HFFc6 (cell line): Measurements from ENCODE around the gene CACNA1H. TPM values are rescaled to one million over a fixed set of nuclear protein-coding genes. Genes with fewer than 3 reads are reported as not detected.

Experiments
- DNase-seq: peaks from one replicate; pipeline ENCODE4 v3.0.0-alpha.2; 2018
- H3K27ac Mint-ChIP-seq: 2 replicates; pipeline ENCODE4 v1.8.0; 2020; ENCODE audit warnings: mild to moderate bottlenecking, mixed read lengths
- H3K27me3 Mint-ChIP-seq: 2 replicates; pipeline ENCODE4 v1.8.0; 2021; ENCODE audit warnings: mild to moderate bottlenecking, moderate library complexity, mixed read lengths; ENCODE audit not compliant: insufficient read depth
- H3K36me3 Mint-ChIP-seq: 2 replicates; pipeline ENCODE4 v1.8.0; 2021; ENCODE audit warnings: low read depth, mixed read lengths
- H3K4me1 Mint-ChIP-seq: 2 replicates; pipeline ENCODE4 v1.8.0; 2020; ENCODE audit warnings: low read depth, mixed read lengths
- H3K4me3 Mint-ChIP-seq: 2 replicates; pipeline ENCODE4 v1.8.0; 2020; ENCODE audit warnings: mild to moderate bottlenecking, moderate library complexity, mixed read lengths
- H3K9me3 Mint-ChIP-seq: 2 replicates; pipeline ENCODE4 v1.8.0; 2020; ENCODE audit warnings: mild to moderate bottlenecking, mixed read lengths
- total RNA-seq, 6 experiments: library from RNA; stranded (reverse); fragmentation: NEBNext Ultra II Directional; extraction: Animal tissue kit (Norgen Biotek cat#: 25700); gene quantifications; 2 replicates in 1 of 6; 3 replicates in 5 of 6; pipeline ENCODE4 v1.2.3, GENCODE V29; 2021
- TF ChIP-seq, protein P1 (sequence below): fragments of 200-600 bp; sonication (generic); IDR thresholded peaks from 2 replicates; pipeline ENCODE4 v1.5.0; 2021; ENCODE audit warnings: antibody characterized with exemption, mild to moderate bottlenecking

Gene CACNA1H
- total RNA-seq, 6 experiments from 2014 or later = 0.03 to 0.05 TPM; not detected in 4

GRCh38 chr16:1126586-1126985 lies 26.3 kb upstream of the CACNA1H start:
- H3K4me1 Mint-ChIP-seq = no peaks in the 10 kb centered on the region
- H3K27me3 Mint-ChIP-seq = no peaks in the 10 kb centered on the region; the same call in 1 of the 2 replicates
- DNase-seq = no peak
- TF ChIP-seq, protein P1, sequence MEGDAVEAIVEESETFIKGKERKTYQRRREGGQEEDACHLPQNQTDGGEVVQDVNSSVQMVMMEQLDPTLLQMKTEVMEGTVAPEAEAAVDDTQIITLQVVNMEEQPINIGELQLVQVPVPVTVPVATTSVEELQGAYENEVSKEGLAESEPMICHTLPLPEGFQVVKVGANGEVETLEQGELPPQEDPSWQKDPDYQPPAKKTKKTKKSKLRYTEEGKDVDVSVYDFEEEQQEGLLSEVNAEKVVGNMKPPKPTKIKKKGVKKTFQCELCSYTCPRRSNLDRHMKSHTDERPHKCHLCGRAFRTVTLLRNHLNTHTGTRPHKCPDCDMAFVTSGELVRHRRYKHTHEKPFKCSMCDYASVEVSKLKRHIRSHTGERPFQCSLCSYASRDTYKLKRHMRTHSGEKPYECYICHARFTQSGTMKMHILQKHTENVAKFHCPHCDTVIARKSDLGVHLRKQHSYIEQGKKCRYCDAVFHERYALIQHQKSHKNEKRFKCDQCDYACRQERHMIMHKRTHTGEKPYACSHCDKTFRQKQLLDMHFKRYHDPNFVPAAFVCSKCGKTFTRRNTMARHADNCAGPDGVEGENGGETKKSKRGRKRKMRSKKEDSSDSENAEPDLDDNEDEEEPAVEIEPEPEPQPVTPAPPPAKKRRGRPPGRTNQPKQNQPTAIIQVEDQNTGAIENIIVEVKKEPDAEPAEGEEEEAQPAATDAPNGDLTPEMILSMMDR = no peak
- H3K9me3 Mint-ChIP-seq = no peaks in the 10 kb centered on the region
- no peak overlapping the region for H3K4me3 Mint-ChIP-seq
- no peak overlapping the region for H3K27ac Mint-ChIP-seq
- H3K36me3 Mint-ChIP-seq = no peaks in the 10 kb centered on the region

- H3K36me3 Mint-ChIP-seq = no peaks in the 10 kb centered on the region
- H3K4me1 Mint-ChIP-seq = no peaks in the 10 kb centered on the region
- TF ChIP-seq, protein P1 = no peak
- H3K27ac Mint-ChIP-seq = no peak overlapping the region
- H3K27me3 Mint-ChIP-seq = no peaks in the 10 kb centered on the region; the same call in 1 of the 2 replicates
- H3K4me3 Mint-ChIP-seq = no peak overlapping the region
- DNase-seq = no peak
- no peaks in the 10 kb centered on the region for H3K9me3 Mint-ChIP-seq
Measured at GRCh38 chr16:1127101-1127500, 25.8 kb upstream of the CACNA1H start.

DNA sequence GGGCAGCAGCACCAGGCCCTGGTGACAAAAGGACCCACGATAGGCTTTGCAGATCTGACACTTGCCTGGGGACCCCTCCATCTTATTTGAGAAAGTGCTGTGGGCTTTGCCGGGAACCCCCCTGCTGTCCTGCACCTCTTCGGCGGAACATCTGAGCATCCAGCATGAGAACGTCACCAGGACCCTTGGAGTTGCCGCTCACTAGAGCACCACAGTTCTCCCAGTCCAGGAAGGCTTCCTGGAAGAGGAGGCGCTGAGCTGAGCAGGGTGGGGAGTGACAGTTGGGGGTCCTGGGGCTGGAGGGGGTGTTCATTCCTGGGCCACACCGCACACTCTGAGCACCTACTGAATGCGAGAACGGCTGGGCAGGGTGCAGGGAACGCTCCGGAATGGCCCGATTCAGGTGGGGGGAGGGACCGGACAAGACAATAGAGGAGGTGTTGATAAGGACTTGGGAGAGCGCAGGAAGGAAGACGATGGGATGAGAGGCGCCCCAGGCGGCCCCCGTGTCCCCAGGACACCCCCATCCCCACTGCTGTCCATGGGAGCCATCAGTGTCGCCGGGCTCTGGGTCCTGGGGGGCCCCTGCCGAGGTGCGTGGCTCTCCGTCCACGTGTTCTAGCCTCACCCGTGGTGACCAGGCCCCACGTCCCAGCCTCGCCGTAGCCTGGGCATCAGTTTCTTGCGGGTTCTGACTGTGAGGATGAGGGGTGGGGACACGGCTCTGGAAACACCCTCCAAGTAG lies 24.8 kb upstream of the CACNA1H start:
- Mint-ChIP-seq H3K27ac (no peak overlapping the region), H3K27me3 (no peaks in the 10 kb centered on the region; the same call in 1 of the 2 replicates), H3K4me3 (no peak overlapping the region), H3K4me1 (no peaks in the 10 kb centered on the region), H3K36me3 (no peaks in the 10 kb centered on the region), H3K9me3 (no peaks in the 10 kb centered on the region)
- TF ChIP-seq, protein P1 = no peak
- no peak for DNase-seq

DNA sequence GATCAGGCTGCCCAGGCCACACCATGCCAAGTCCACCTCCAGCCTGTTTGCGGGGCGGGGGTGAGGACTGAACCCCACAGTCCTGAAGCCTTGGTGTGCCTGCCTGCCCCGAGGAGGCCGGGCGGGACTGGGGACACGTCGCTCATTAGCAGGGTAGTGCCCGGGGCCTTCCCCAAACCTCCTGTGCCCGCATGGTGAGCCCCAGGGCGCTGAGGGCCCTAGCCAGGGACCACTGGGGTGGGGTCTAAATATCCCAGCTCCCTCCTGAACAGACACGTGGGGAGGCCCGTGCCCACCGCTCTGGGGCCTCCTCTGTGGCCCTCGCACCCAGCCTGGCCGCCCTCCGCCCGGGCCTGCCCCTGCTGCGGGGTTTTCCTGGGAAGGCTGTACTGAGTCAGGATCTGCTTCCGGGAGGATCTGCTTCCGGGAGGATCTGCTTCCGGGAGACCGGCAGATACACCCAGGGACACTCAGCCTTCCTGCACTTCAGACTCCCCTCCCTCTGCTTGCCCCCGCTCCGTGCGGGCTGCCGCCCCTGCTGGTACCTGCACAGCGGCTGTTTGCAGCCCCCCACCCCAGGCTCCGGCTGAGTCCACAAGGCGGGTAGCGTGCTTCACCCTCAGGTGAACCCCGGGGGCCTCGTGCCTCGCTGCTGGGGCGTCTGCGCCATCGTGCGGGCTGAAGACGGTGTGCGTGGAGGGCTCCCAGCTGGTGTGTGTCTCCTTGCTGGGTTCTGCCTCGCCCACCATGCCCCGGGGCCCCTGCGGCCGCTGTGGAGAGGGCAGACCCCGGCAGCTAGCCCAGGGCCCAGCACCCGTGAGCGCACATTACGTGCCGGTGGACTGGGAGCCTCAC lies 23.6 kb upstream of the CACNA1H start:
- H3K9me3 Mint-ChIP-seq = no peaks in the 10 kb centered on the region
- H3K4me1 Mint-ChIP-seq = no peaks in the 10 kb centered on the region
- TF ChIP-seq, protein P1 = no peak
- no peaks in the 10 kb centered on the region; the same call in 1 of the 2 replicates for H3K27me3 Mint-ChIP-seq
- no peaks in the 10 kb centered on the region for H3K36me3 Mint-ChIP-seq
- no peak overlapping the region for H3K27ac Mint-ChIP-seq
- no peak for DNase-seq
- H3K4me3 Mint-ChIP-seq = no peak overlapping the region

GRCh38 chr16:1130382-1130781 lies 22.5 kb upstream of the CACNA1H start:
- Mint-ChIP-seq H3K36me3 (no peaks in the 10 kb centered on the region), H3K27me3 (no peaks in the 10 kb centered on the region; the same call in 1 of the 2 replicates), H3K4me1 (no peaks in the 10 kb centered on the region), H3K27ac (no peak overlapping the region), H3K9me3 (no peaks in the 10 kb centered on the region), H3K4me3 (no peak overlapping the region)
- TF ChIP-seq, protein P1 = no peak
- no peak for DNase-seq
